Testis (tissue), 3 donors: ENCODE data around the gene MZB1. TPM values are rescaled to one million over a fixed set of nuclear protein-coding genes. Genes with fewer than 3 reads are reported as not detected.
A peak's percentile ranks its signal among the peaks of the same experiment; 100 is the strongest.

Experiments used
- DNase-seq: peaks from one replicate; pipeline ENCODE4 v3.0.0-alpha.2; 2019
- H3K27ac ChIP-seq, 2 donors: fragments of 200-600 bp; sonication (generic); one replicate each; pipeline ENCODE4 v1.5.1; 2019
- H3K27me3 ChIP-seq: fragments of 200-600 bp; sonication (generic); one replicate; pipeline ENCODE4 v1.5.1; 2019
- H3K36me3 ChIP-seq: fragments of 200-600 bp; sonication (generic); one replicate; pipeline ENCODE4 v1.5.1; 2017; ENCODE audit warnings: low read depth; ENCODE audit errors: missing control alignments
- H3K4me1 ChIP-seq: fragments of 200-600 bp; sonication (generic); one replicate; pipeline ENCODE4 v1.5.1; 2019
- H3K4me3 ChIP-seq, 2 donors: fragments of 200-600 bp; sonication (generic); one replicate each; pipeline ENCODE4 v1.5.1; 2017 to 2019
- H3K9me3 ChIP-seq: fragments of 200-600 bp; sonication (generic); one replicate; pipeline ENCODE4 v1.5.1; 2017
- CTCF ChIP-seq, 3 experiments: fragments of 450-650 bp in 2 of 3; fragments of 200-600 bp in 1 of 3; sonication (generic) in 1 of 3; IDR thresholded peaks; one replicate each; pipeline ENCODE4 v1.5.1; 2016 to 2019; ENCODE audit warnings: antibody characterized with exemption in 3 of 3, mild to moderate bottlenecking in 2 of 3, moderate library complexity in 1 of 3
- POLR2A ChIP-seq: fragments of 450-650 bp; IDR thresholded peaks from one replicate; pipeline ENCODE4 v1.6.1; 2017; ENCODE audit warnings: antibody characterized with exemption, mild to moderate bottlenecking, moderate library complexity
- WGBS, 2 donors: methylation state at CpG; one replicate each; pipeline ENCODE4 v1.1.5; 2018; 5-methylcytosine and 5-hydroxymethylcytosine counted together
- intact Hi-C: fragments of 100-400 bp; cut with DNase I; formaldehyde crosslinking; loops from one replicate; pipeline ENCODE4 v1.15.1; 2023; ENCODE audit warnings: low total_unique reads
- polyA plus RNA-seq: library from polyadenylated mRNA; stranded (reverse); fragments of 350-450 nt; fragmentation: Illumina TruSeq; extraction: RNeasy Lipid Tissue Mini Kit (QIAGEN cat#74804); gene quantifications from one replicate; pipeline ENCODE4 v1.2.3, GENCODE V29; 2014; ENCODE audit warnings: low read depth, low replicate concordance; ENCODE audit not compliant: insufficient read depth
- total RNA-seq, 2 donors: library from RNA; depleted of rRNA; stranded (reverse); fragments of >200 nt; gene quantifications; one replicate each; pipeline ENCODE4 v1.2.3, GENCODE V29; 2016

Gene MZB1
- total and polyA plus RNA-seq, 3 donors from 2014 or later: 0.31 to 6.0 (median 0.94) TPM

- H3K4me1 ChIP-seq: no peaks in the 10 kb centered on the region
- no peak overlapping the region for H3K27ac ChIP-seq
- DNase-seq: peak; percentile 69
- intact Hi-C loops: loop anchor here (10.0 kb wide), 1 partner anchor 92 kb away; no protein-coding TSS in a partner anchor
- no peaks in the 10 kb centered on the region for H3K36me3 ChIP-seq
- WGBS, 2 donors: 49 to 50% methylated on average over 5 of the region's 5 CpGs
- no peaks in the 10 kb centered on the region for H3K9me3 ChIP-seq
- H3K27me3 ChIP-seq: no peaks in the 10 kb centered on the region
- H3K4me3 ChIP-seq: no peak overlapping the region
- TF ChIP-seq CTCF (IDR thresholded peaks at IDR 0.05) (peak; percentile 62 to 79 (median 72)), POLR2A (no peak)
These were observed 32.7 kb upstream of the MZB1 start for GRCh38 chr5:139422307-139422893.

- H3K27ac ChIP-seq: no peak overlapping the region
- H3K9me3 ChIP-seq: no peaks in the 10 kb centered on the region
- no peak for TF ChIP-seq POLR2A
- no peak for TF ChIP-seq CTCF (IDR thresholded peaks at IDR 0.05)
- H3K27me3 ChIP-seq: no peaks in the 10 kb centered on the region
- DNase-seq: no peak
- peaks cover 10% of the 10 kb centered on the region for H3K4me1 ChIP-seq
- 87 to 89% methylated on average over 9 of the region's 9 CpGs for whole genome bisulfite sequencing, 2 donors
- no peak overlapping the region for H3K4me3 ChIP-seq
- H3K36me3 ChIP-seq: no peaks in the 10 kb centered on the region
- intact Hi-C loops: loop anchor here (10.0 kb wide), 1 partner anchor 95 kb away; no protein-coding TSS in a partner anchor
These were observed 29.8 kb upstream of the MZB1 start for GRCh38 chr5:139419226-139420192.

GRCh38 chr5:139418793-139419192, 29.1 kb upstream of the MZB1 start:
- no peaks in the 10 kb centered on the region for H3K36me3 ChIP-seq
- peaks cover 10% of the 10 kb centered on the region for H3K4me1 ChIP-seq
- no peak overlapping the region for H3K27ac ChIP-seq
- TF ChIP-seq POLR2A (no peak), CTCF (IDR thresholded peaks at IDR 0.05) (no peak)
- H3K27me3 ChIP-seq: no peaks in the 10 kb centered on the region
- intact Hi-C loops: no loop called here
- no peak overlapping the region for H3K4me3 ChIP-seq
- 89 to 97% methylated on average over 1 of the region's 1 CpG for WGBS, 2 donors
- DNase-seq: no peak
- no peaks in the 10 kb centered on the region for H3K9me3 ChIP-seq

- Histone ChIP-seq H3K4me3 (no peak overlapping the region), H3K27ac (no peak overlapping the region), H3K4me1 (peaks cover 10% of the 10 kb centered on the region), H3K36me3 (no peaks in the 10 kb centered on the region), H3K9me3 (no peaks in the 10 kb centered on the region), H3K27me3 (no peaks in the 10 kb centered on the region)
- DNase-seq: no peak
- 53 to 56% methylated on average over 4 of the region's 4 CpGs for WGBS, 2 donors
- TF ChIP-seq CTCF (IDR thresholded peaks at IDR 0.05): no peak
- no peak for TF ChIP-seq POLR2A
- intact Hi-C loops: no loop called here
These were observed 27.5 kb upstream of the MZB1 start for GRCh38 chr5:139417214-139417613.
